Thyroid gland (tissue), 4 donors: Measurements from ENCODE around the gene QRFPR.

Experiments
- POLR2A ChIP-seq, 2 donors: fragments of 450-650 bp; IDR thresholded peaks; one replicate each; pipeline ENCODE4 v1.6.1; 2017; ENCODE audit warnings: antibody characterized with exemption in 2 of 2, mild to moderate bottlenecking in 2 of 2, moderate library complexity in 1 of 2
- TF ChIP-seq, protein P1 (sequence below), 6 experiments: fragments of 200-600 bp in 3 of 6; fragments of 450-650 bp in 3 of 6; sonication (generic) in 3 of 6; IDR thresholded peaks; one replicate each; pipeline ENCODE4 v1.5.1; 2016 to 2019; ENCODE audit warnings: antibody characterized with exemption in 6 of 6, mild to moderate bottlenecking in 2 of 6, inconsistent platforms in 1 of 6, moderate library complexity in 1 of 6

DNA sequence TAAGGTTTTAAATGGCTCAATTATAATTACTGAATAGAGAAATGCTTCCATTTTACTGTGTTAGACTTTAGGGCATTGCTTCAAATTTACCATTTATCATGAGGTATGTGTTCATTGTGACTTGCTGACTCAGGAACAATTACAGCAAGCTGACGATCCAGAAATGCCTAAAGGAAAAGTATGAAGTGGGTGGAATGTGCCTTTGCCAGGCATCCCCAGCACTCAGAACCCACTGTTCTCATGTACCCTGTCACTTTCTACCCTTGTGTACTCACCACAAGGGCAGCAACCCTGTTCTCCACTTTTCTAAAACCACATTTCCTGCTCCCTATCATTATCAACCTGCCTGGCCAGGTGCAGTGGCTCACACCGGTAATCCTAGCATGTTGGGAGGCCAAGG, 41.5 kb downstream of the QRFPR start:
- TF ChIP-seq, protein P1, sequence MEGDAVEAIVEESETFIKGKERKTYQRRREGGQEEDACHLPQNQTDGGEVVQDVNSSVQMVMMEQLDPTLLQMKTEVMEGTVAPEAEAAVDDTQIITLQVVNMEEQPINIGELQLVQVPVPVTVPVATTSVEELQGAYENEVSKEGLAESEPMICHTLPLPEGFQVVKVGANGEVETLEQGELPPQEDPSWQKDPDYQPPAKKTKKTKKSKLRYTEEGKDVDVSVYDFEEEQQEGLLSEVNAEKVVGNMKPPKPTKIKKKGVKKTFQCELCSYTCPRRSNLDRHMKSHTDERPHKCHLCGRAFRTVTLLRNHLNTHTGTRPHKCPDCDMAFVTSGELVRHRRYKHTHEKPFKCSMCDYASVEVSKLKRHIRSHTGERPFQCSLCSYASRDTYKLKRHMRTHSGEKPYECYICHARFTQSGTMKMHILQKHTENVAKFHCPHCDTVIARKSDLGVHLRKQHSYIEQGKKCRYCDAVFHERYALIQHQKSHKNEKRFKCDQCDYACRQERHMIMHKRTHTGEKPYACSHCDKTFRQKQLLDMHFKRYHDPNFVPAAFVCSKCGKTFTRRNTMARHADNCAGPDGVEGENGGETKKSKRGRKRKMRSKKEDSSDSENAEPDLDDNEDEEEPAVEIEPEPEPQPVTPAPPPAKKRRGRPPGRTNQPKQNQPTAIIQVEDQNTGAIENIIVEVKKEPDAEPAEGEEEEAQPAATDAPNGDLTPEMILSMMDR (IDR thresholded peaks at IDR 0.05) = no peak
- TF ChIP-seq POLR2A (IDR thresholded peaks at IDR 0.05) = no peak
